GM12875 (cell line): ENCODE results near the gene SPTLC2.

ENCODE experiments used
- H3K4me3 ChIP-seq: one replicate; pipeline ENCODE4 v1.5.1; 2011; ENCODE audit warnings: low read depth, low read length, control low read depth
- TF ChIP-seq, protein P1 (sequence below): IDR thresholded peaks from 2 replicates; pipeline ENCODE4 v1.5.1; 2011; ENCODE audit warnings: low read depth, mild to moderate bottlenecking, control low read depth, inconsistent platforms, low read length, moderate library complexity, borderline replicate concordance; ENCODE audit not compliant: insufficient read depth

Gene SPTLC2

GRCh38 chr14:77474479-77475177 lies 141.8 kb downstream of the SPTLC2 start:
- H3K4me3 ChIP-seq, result no peak overlapping the region
- TF ChIP-seq, protein P1, sequence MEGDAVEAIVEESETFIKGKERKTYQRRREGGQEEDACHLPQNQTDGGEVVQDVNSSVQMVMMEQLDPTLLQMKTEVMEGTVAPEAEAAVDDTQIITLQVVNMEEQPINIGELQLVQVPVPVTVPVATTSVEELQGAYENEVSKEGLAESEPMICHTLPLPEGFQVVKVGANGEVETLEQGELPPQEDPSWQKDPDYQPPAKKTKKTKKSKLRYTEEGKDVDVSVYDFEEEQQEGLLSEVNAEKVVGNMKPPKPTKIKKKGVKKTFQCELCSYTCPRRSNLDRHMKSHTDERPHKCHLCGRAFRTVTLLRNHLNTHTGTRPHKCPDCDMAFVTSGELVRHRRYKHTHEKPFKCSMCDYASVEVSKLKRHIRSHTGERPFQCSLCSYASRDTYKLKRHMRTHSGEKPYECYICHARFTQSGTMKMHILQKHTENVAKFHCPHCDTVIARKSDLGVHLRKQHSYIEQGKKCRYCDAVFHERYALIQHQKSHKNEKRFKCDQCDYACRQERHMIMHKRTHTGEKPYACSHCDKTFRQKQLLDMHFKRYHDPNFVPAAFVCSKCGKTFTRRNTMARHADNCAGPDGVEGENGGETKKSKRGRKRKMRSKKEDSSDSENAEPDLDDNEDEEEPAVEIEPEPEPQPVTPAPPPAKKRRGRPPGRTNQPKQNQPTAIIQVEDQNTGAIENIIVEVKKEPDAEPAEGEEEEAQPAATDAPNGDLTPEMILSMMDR, result no peak

GRCh38 chr14:77473921-77474320 lies 142.5 kb downstream of the SPTLC2 start:
- H3K4me3 ChIP-seq, result no peak overlapping the region
- TF ChIP-seq, protein P1, result no peak

- H3K4me3 ChIP-seq, result no peak overlapping the region
- TF ChIP-seq, protein P1, result no peak
These were observed 146.1 kb downstream of the SPTLC2 start for GRCh38 chr14:77470224-77470870.

DNA sequence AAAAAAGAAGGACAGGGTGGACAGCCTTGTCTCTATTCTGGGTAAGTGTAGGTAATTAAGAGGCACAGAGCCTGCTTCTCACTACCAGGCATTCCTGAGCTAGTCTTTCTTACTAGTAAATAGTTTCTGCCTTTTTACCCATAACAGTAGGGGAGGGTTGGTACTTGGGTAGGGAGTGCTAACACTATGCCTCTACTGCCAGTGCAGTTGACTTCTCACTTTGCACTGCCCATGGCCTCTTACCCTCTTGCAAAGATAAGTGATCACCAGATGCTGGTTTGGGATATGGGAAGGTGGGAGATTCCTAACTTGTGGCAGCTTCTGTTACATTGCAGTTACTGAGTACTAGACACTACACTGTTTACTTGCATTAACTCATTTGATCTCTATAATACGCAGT lies 146.9 kb downstream of the SPTLC2 start:
- H3K4me3 ChIP-seq, result no peak overlapping the region
- TF ChIP-seq, protein P1, result no peak

DNA sequence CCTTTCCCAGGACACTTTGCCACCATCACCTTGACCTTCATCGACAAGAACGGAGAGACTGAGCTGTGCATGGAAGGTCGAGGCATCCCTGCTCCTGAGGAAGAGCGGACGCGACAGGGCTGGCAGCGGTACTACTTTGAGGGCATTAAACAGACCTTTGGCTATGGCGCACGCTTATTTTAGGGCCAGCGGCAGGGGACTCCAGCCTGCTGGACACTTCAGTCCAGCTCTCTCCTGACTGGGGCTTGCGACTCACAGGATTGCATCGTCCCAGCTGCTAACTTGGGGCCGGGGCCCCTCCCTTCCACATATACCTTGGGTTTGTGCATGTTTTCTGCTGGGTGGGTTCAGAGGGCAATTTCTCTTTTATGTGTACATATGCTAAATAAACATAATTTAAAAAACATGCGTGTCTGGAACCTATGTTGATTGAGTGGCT lies 147.4 kb downstream of the SPTLC2 start:
- no peak overlapping the region for H3K4me3 ChIP-seq
- TF ChIP-seq, protein P1, result no peak

DNA sequence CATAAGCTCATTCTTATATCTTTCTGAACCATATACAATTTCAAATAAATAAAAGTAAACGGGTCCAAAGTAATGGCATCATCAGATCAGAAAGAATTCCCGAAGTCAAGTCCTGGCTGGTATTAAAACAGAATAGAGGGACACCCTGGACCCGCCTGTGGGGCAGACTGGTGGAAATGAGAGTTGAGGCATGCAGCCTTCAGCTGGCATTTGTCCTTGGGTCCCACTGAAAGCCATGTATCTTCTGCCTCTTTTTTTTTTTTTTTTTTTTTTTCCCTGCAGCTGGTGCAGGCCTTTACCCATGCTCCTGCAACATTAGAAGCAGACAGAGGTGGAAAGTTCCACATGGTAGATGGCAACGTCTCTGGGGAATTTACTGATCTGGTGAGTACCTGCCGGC lies 148.6 kb downstream of the SPTLC2 start:
- no peak overlapping the region for H3K4me3 ChIP-seq
- TF ChIP-seq, protein P1, result no peak
